HG02973 (cell line): ENCODE data around the gene F13B.
"Not testable (repeated sequence)": the region's sequence is repeated elsewhere in the genome, so short reads cannot be mapped to it uniquely, and the experiment has no call there.

Source experiments
- ATAC-seq: cut with Tn5 transposase; IDR thresholded peaks from one replicate; pipeline ENCODE4 v1.9.1; 2021; ENCODE audit warnings: moderate library complexity; ENCODE audit not compliant: unreplicated experiment

Gene F13B

GRCh38 chr1:197049100-197049499 lies 18.0 kb downstream of the F13B start:
- no peak for ATAC-seq

GRCh38 chr1:197042676-197043341 lies 24.3 kb downstream of the F13B start:
- no peak for ATAC-seq

GRCh38 chr1:197041486-197042353 lies 25.3 kb downstream of the F13B start:
- no peak for ATAC-seq

GRCh38 chr1:197036861-197037260 lies 30.2 kb downstream of the F13B start:
- no peak for ATAC-seq

- ATAC-seq = not testable (repeated sequence)
Observed at GRCh38 chr1:197034631-197035339, 32.3 kb downstream of the F13B start.

- no peak for ATAC-seq
Observed at GRCh38 chr1:197029749-197030148, 37.3 kb downstream of the F13B start.

DNA sequence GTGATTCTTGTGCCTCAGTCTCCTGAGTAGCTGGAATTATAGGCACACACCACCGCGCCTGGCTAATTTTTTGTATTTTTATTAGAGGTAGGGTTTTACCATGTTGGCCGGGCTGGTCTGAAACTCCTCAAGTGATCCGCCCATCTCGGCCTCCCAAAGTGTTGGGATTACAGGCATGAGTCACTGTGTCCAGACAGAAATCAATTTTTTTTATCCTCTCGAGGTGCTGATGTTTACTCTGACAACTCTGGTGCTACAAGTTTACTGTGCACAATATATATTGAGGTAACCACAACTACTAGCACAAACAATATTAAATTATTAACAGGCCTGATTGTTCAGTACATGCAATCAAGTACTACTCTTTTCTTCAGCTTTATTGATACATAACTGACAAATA lies 39.7 kb downstream of the F13B start:
- ATAC-seq = no peak

GRCh38 chr1:197024460-197024859 lies 42.6 kb downstream of the F13B start:
- ATAC-seq = no peak

- ATAC-seq = no peak
Observed at GRCh38 chr1:197021716-197022115, 45.3 kb downstream of the F13B start.

DNA sequence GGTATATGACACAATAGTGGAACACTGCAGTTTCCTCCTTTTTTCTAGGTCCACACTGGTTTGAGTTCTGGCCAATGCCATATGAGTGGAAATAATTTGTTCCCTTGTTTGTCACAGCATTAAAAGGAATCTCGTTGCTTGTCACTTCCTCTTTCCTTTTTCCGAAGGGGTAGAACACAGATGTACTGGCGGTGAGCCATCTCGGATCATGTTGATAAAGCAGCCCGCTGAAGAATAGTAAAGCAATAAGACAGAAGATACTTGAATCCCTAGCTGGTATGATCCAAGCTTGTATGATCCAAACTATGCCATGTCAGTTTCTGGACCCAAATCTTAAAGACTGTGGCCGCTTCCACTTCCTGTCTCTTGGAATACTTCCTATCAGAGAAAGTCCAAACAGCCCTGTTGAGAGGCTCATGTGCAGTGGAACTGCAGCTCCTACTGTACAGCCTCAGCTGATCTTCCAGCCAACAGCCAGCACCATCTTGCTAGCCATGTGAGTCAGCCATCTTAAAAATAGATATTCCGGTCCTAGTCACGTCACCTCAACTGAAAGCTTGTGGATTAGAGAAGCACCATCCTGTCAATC lies 49.4 kb downstream of the F13B start:
- no peak for ATAC-seq

DNA sequence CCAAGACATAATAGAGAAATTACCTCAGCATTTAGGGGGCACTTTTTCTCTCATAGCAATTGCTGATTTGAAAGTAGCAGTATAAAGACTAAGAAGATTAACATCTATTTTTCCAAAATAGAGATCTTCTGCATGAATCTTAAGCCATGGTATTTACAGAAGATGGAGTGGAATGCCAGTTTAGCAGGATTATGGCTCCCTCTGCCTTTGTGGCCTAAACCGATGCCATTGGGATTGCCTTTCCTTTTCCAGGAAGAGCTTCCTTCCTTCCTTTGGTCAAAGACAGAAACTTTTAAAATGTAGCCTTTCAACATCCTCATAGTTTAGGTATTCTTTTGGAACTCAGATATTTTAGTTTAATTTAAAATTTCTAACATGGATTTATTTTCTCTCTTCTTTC lies 50.3 kb downstream of the F13B start:
- no peak for ATAC-seq

- ATAC-seq = no peak
Observed at GRCh38 chr1:197013234-197013633, 53.8 kb downstream of the F13B start.

DNA sequence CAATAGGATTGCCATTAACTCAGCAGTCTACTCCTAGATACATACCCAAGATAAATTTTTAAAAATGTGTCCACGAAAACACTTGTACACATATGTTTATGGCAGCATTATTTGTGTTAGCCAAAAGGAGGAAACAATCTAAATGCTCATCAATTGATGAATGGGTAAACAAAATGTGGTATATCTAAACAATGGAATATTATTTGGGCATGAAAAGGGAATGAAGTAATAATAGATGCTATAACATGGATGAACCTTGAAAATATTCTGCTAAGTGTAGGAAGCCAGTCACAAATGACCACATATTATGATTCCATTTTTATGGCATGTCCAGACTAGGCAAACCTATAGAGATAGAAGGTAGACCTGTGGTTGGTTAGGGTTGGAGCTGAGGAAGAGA lies 55.4 kb downstream of the F13B start:
- ATAC-seq = no peak

DNA sequence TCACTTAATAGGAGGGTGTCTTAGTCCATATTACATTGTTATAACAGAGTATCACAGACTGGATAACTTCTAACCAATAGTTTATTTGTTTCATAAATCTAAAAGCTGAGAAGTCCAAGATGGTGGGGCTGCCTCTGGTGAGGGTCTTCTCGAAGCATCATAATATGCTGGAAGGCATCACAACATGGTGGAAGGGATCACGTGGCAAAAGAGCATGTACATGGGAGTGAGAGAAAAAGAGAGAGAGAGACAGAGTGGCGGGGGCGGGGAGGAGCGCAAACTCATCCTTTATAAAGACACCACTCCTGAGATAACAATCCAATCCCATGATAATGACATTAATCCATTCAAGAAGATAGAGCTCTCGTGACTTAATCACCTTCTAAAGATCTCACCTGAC lies 58.2 kb downstream of the F13B start:
- no peak for ATAC-seq

DNA sequence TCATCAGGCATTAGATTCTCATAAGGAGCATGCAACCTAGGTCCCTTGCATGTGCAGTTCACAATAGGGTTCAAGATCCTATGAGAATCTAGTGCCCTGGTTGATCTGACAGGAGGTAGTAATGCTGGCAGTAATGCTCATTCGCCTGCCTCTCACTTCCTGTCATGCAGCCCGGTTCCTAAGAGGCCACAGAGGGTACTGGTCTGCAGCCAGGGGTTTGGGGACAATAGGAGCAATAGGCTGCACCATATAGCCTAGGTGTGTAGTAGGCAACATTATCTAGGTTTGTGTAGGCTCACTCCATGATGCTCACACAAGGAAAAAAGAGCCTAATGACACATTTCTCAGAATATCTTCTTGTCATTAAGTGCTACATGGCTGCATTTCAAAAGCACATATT lies 63.9 kb downstream of the F13B start:
- ATAC-seq = no peak

DNA sequence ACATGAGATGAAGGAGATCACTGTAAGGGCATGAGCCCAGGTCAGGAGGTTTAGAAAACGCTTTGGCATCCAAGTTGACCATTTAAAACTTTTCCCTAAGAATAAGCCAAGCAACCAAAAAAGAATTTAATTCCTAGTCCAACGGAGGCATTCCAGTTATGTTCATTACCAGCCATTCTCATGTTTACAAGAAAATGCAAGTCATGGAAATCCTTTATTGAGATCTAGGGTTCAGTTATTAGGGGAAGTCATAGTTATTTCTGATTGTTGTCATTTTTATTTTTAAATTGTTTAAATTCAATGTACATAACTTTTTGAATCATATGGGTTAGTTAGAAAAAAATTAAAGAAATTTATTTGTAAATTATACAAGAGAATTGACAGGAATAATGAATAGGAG lies 65.2 kb downstream of the F13B start:
- no peak for ATAC-seq

- ATAC-seq = no peak
Observed at GRCh38 chr1:196997423-196997822, 69.6 kb downstream of the F13B start.

DNA sequence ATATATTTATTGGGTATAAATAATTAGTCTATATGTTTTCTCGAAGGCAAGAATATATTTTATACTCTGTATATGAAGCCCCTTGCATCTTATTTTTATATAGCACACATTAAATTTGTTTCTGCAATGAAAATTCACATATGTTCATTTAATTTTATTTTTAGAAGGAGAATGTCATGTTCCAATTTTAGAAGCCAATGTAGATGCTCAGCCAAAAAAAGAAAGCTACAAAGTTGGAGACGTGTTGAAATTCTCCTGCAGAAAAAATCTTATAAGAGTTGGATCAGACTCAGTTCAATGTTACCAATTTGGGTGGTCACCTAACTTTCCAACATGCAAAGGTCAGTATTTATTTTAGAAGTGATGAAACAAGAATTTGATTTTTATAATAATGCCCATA lies 73.1 kb downstream of the F13B start:
- no peak for ATAC-seq

DNA sequence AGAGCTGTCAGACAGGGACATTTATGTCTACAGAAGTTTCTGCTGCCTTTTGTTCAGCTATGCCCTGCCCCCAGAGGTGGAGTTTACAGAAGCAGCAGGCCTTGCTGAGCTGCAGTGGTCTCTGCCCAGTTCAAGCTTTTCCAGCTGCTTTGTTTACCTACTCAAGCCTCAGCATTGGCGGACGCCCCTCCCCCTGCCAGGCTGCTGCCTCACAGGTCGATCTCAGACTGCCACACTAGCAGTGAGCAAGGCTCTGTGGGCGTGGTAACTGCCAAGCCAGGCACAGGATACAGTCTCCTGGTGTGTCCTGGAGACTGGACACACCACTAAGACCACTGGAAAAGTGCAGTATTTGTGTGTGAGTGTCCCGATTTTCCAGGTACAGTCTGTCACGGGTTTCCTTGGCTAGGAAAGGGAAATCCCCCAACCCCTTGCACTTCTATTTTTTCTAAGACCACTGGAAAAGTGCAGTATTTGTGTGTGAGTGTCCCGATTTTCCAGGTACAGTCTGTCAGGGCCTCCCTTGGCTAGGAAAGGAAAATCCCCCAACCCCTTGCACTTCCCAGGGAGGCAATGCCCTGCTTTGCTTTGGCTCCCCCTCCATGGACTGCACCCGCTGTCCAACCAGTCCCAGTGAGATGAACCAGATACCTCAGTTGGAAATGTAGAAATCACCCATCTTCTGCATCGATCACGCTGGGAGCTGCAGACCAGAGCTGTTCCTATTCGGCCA lies 75.0 kb downstream of the F13B start:
- ATAC-seq = not testable (repeated sequence)
